ENCODE measurements around the gene DHRS7. TPM values are rescaled to one million over a fixed set of nuclear protein-coding genes. Genes with fewer than 3 reads are reported as not detected.

The DHRS7 gene
- total and polyA plus RNA-seq, 8 donors: 29.4 to 65.4 (median 37.9) TPM

DNA sequence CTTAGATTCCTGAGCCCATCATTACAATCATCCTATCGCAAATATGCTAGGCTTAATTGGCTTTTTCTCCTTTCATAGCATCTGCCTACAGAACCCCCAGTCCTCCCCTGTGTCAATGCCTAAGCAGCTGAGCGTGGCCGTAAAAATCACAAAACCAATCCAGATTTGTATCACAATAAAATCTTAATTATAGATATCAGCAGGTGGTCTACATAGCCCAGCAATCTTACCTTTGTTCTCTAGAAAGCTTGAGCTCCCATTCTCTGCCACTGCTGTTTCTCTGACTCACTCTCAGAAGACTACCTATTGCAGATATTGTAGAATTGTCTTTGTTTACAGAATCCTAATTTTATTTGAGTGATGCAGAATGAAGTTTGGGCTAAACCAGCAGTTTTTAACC lies 46.0 kb upstream of the DHRS7 start:
- 95 to 96% methylated on average over 3 of the region's 3 CpGs for WGBS, 2 donors
- no peak for TF ChIP-seq CTCF (IDR thresholded peaks at IDR 0.05)
- H3K27ac ChIP-seq: no peak overlapping the region
- DNase-seq: no peak
- ATAC-seq: no peak
- FAIRE-seq: no peak
- no peaks in the 10 kb centered on the region for H3K9me3 ChIP-seq
- no peaks in the 10 kb centered on the region for H3K4me1 ChIP-seq
- intact Hi-C loops (cut with DNase I): no loop called here
- H3K36me3 ChIP-seq: no peaks in the 10 kb centered on the region
- H3K27me3 ChIP-seq: no peaks in the 10 kb centered on the region
- H3K4me3 ChIP-seq: no peak overlapping the region

GRCh38 chr14:60210703-60211102 lies 45.5 kb upstream of the DHRS7 start:
- Histone ChIP-seq H3K9me3 (no peaks in the 10 kb centered on the region), H3K36me3 (no peaks in the 10 kb centered on the region), H3K27me3 (no peaks in the 10 kb centered on the region), H3K27ac (no peak overlapping the region), H3K4me3 (no peak overlapping the region), H3K4me1 (no peaks in the 10 kb centered on the region)
- DNase-seq (no peak), ATAC-seq (no peak), FAIRE-seq (no peak)
- 64 to 76% methylated on average over 1 of the region's 1 CpG for WGBS, 2 donors
- TF ChIP-seq CTCF (IDR thresholded peaks at IDR 0.05): no peak
- intact Hi-C loops (cut with DNase I): no loop called here

DNA sequence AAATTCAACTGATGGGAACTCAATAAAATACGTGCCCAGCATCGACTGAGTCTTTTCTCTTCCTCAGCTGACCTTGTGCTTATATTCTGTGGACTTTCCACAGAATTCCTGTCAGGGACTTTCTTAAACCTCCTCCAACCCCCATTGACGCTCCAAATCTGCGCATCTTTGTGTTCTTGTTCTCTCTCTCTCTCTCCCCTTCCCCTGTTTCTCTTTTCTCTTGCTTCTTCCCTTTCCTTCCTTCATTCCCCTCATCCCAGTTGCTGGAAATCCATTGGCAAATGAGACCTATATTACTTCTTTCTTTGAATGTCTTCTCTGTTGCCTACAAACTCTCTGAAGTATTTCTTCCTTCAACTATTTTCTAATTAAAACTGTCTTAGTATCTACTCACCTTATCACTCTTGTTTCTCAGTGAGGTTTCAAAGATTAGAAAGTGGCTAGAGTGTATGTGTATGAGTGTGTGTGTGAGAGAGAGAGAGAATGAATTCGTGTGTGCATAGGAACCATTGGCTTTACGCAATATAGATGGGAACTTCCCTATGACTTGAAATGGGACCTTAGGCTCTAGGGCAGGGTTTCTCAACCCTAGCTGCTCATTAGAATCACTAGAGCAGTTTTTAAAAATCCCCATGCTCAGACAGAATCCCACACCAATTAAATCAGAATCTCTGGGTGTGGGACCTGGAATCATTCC lies 41.8 kb upstream of the DHRS7 start:
- no peaks in the 10 kb centered on the region for H3K9me3 ChIP-seq
- ATAC-seq: no peak
- no peak overlapping the region for H3K4me3 ChIP-seq
- no peak for FAIRE-seq
- no peak for DNase-seq
- H3K27ac ChIP-seq: no peak overlapping the region
- no peaks in the 10 kb centered on the region for H3K36me3 ChIP-seq
- intact Hi-C loops (cut with DNase I): no loop called here
- H3K4me1 ChIP-seq: peaks cover 3 to 7% (median 7%) of the 10 kb centered on the region in 3 donors
- H3K27me3 ChIP-seq: no peaks in the 10 kb centered on the region
- 76 to 88% methylated on average over 6 of the region's 6 CpGs for WGBS, 2 donors
- TF ChIP-seq CTCF (IDR thresholded peaks at IDR 0.05): no peak

- no peak for TF ChIP-seq CTCF (IDR thresholded peaks at IDR 0.05)
- no peaks in the 10 kb centered on the region for H3K36me3 ChIP-seq
- H3K4me1 ChIP-seq: peaks cover 3 to 7% (median 7%) of the 10 kb centered on the region in 3 donors
- 64 to 78% methylated on average over 7 of the region's 7 CpGs for WGBS, 2 donors
- H3K27ac ChIP-seq: no peak overlapping the region
- no peaks in the 10 kb centered on the region for H3K27me3 ChIP-seq
- DNase-seq: no peak
- intact Hi-C loops (cut with DNase I): no loop called here
- no peak for FAIRE-seq
- no peaks in the 10 kb centered on the region for H3K9me3 ChIP-seq
- no peak overlapping the region for H3K4me3 ChIP-seq
- no peak for ATAC-seq
These were observed 41.1 kb upstream of the DHRS7 start for GRCh38 chr14:60206249-60206670.

Measured in pancreas (tissue), 10 donors.